ENCODE results near the gene CAV1.

GRCh38 chr7:116511552-116512519 is 13.0 kb upstream of the CAV1 start:
- TF ChIP-seq CTCF (conservative IDR thresholded peaks at IDR 0.05) (no peak), ZFX (IDR thresholded peaks at IDR 0.05) (no peak)
